Activated effector memory CD4-positive, alpha-beta T cell treated with Interleukin-2 at 50 U/mL for 16 hours (primary cell): Measurements from ENCODE around the gene VCL.

ENCODE experiments used
- DNase-seq: peaks from one replicate; pipeline ENCODE4 v3.0.0-alpha.2; 2020

VCL gene

GRCh38 chr10:74079028-74079935, 81.4 kb downstream of the VCL start:
- DNase-seq: no peak

- no peak for DNase-seq
These were observed 82.1 kb downstream of the VCL start for GRCh38 chr10:74079936-74080590.

DNA sequence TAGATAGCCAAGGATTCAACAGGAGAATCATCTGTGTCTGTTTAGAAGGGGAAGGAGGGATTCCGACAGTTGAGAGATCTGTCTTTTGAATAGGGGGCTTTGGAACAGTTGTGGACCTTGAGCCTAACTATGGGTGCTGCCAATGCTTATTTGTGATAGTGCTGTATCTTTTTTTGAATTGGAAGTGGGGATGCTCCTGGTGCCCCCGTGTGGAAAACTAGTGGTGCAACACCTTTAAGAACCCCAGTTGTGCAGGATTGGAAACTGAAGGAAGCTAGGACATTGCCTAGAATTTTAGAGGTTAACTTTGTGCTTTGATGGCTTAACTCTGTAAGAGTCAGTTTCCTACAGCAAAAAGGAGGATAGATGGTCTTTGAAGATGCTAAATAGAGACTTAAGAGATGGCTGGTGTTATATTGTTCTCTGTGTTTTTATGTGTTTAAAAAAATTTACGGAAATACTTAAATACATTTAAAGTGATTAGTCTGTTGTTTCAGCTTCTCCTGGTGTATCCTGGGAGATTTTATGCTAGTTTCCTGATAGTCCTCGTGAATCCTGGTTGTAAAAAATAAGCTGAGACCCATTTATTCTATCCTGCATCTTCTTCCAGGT, 83.4 kb downstream of the VCL start:
- DNase-seq: peak; percentile 20

DNA sequence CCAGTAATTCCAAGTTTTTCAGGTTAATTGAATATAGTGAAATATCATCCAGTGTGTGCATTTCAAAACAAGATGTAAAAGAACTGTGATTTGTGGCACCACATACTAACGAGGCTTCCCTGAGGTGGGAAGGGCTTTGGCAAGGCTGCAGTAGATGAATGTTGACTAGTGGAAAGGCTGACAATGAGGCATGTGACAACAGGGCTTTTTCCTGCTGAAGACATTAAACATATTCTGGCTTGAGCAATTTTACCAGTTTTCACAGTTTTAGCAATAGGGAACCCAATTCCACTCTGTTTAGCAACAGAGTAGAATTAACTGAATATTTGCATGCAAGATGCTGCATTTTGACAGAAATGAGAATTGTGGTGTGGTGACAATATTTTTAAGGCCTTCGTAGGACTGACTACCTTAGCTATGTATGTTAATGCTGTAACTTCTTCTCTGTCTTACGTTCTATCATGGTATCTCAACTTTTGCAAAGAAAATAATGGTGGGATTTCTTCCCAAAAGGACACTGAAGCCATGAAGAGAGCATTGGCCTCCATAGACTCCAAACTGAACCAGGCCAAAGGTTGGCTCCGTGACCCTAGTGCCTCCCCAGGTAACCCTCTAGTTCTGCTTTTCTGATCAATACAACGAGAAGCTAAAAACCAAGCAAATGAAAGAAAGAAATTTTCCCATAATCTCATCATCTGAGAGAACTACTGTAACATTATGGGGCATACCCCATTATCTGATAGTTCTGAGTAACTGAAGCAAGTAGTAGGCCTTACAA, 84.2 kb downstream of the VCL start:
- no peak for DNase-seq

DNA sequence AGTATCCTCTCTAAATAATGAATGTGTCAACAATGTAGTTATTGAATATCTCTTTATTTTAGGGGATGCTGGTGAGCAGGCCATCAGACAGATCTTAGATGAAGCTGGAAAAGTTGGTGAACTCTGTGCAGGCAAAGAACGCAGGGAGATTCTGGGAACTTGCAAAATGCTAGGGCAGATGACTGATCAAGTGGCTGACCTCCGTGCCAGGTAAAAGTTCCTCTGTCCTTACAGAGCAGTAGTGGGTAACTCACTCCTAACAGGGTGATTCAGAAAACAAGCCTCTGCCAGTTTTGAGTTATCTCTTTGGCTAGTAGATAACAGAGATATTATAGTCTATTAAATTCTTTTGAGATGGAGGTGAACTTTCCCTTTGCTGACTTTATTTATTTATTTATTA, 85.4 kb downstream of the VCL start:
- DNase-seq: no peak

GRCh38 chr10:74084955-74085354, 87.0 kb downstream of the VCL start:
- no peak for DNase-seq

GRCh38 chr10:74086317-74086716, 88.4 kb downstream of the VCL start:
- DNase-seq: no peak

DNA sequence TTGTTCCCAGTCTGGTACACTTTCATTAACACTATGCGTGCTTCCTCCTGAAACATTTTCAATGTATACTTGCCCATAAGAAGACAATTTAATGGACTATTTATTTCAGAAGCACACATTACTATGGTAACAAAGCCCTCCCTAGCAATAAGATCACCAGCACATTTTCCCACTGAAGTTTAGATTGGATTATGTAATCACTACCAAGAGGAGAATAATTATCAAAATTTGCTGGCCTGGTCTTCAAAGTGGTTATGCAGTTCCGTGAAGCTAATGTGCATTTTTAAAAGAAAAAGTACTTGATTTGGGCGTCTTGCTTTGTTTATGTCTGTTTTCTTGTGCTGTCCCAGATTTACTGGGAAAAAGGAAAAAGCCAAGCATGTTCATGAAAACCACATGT, 90.8 kb downstream of the VCL start:
- no peak for DNase-seq

- no peak for DNase-seq
These were observed 94.5 kb downstream of the VCL start for GRCh38 chr10:74092372-74092771.

- no peak for DNase-seq
These were observed 95.7 kb downstream of the VCL start for GRCh38 chr10:74093530-74094164.

- no peak for DNase-seq
These were observed 96.3 kb downstream of the VCL start for GRCh38 chr10:74094231-74094630.

DNA sequence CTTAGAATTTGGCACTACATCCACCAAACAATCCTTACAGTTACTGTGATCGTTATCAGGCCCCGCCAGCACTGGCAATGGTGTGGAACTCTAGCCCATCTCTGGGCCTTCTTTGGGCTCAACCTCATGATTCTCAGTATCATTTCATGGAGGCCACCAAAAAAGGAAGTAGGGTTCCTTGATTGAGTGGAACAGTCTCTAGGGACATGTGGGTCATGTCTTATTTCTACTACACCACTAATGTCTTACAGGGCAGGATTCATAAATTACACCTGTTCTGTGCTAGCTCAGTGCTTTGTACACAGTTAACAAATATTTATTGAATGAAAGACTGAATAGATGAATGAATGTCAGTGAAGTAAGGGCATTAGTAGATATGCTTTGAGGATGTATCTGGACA, 98.9 kb downstream of the VCL start:
- no peak for DNase-seq

DNA sequence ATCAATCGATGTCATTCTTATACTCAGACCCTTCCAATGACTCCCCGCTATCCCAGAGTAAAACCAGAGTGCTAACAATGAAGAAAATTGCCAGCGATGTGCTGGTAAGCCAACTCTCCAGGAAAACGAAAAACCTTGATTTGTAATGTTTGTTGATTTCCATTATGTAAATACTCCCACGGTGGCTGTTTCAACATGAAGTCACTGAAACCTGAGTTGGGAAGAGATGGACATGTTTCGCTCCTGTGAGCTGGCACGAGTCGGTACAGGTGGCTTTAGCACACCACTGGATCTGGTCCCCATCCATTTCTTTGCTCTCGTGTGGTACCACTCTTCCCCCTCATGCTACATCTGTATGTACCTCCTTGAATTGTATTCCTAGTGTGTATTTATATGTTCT, 99.9 kb downstream of the VCL start:
- no peak for DNase-seq

DNA sequence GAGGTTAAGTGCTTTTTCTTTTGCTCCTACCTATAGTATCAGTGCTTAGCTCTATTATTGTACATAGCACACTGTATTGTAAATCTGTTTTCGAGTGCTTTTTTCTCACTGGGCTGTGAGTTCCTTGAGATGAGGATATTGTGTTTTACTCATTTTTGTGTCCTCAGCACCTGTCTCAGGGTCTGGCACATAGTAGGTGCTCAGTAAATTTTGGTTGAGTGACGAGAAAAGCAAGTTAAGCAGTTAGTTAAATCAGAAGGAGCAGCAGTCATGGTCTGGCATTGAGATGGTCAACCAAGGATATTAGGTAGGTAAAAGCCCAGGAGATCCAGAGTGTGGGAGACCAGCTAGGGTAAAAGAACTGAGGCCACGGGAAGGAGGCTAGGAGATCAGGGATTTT, 101.5 kb downstream of the VCL start:
- DNase-seq: no peak

DNA sequence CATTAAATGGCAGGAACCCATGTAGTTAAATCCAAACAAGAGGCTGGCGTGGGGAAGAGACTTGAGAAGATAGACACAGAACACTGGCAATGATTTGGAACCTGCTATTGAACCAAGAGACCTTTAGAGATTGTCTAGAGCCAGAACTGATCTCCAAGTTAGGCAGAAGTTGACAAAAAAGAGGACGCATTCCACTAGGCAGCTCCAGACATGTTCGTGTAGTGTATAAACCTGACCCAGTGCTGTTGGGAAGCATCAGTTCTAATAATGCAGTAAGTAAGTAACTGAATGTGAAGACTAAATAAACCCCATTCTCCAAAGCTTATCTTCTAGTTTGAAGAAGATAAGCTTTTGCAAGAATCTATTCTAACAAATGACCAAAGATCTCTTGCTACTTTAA, 101.9 kb downstream of the VCL start:
- DNase-seq: no peak

GRCh38 chr10:74103560-74104258, 105.8 kb downstream of the VCL start:
- no peak for DNase-seq

DNA sequence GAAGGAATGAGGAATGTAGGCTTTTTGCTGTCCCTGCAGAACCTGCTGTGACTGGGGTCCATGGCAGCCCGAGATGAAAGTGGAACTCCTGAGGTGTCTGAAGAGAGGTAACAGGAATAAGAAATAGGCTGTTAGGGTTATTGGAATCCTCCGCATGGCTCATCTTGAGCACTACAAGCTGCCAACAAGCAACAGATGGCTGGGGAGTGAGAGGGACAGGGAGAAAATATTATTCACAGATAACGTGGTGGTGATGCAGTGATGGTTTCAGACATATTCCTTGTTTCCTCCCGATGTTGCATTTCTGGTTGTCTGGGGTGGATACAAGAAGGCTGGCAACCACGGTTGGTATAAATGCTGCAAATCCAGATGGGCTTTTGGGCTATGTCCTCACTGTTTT, 106.6 kb downstream of the VCL start:
- DNase-seq: no peak

- no peak for DNase-seq
These were observed 107.1 kb downstream of the VCL start for GRCh38 chr10:74104996-74105395.

- no peak for DNase-seq
These were observed 109.5 kb downstream of the VCL start for GRCh38 chr10:74107391-74107790.

- no peak for DNase-seq
These were observed 111.5 kb downstream of the VCL start for GRCh38 chr10:74109452-74109851.

DNA sequence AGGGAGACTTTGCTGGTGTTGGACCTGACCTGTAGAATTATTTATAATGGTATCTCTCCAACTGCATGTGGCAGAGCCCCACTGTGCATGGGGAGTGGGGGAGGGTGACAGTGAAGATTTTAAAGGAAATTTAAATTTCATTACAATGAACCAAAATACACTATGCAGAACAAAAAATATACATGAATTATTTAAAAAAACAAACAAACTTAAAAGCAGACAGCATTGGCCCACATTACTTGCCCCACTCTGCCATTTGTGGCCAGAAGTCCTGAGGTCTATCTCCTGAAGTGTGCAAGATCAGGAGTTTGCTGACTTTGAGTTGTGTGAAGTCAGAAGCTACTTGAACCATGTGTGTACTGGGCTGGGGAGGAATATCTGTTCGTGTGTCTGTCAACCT, 112.2 kb downstream of the VCL start:
- no peak for DNase-seq

- DNase-seq: no peak
These were observed 113.9 kb downstream of the VCL start for GRCh38 chr10:74111799-74112198.
